NCI-H1694 (cell line): Measurements from ENCODE around the gene NRXN3.

Experiments
- DNase-seq: peaks from one replicate; lab custom pipeline; 2025; lab: John Stamatoyannopoulos, UW

Gene NRXN3

GRCh38 chr14:78173346-78174035, 3.3 kb downstream of the NRXN3 start:
- no peak for DNase-seq

GRCh38 chr14:78175412-78175811, 5.2 kb downstream of the NRXN3 start:
- DNase-seq = no peak

- no peak for DNase-seq
Measured at GRCh38 chr14:78178071-78178470, 7.9 kb downstream of the NRXN3 start.

- DNase-seq = no peak
Measured at GRCh38 chr14:78178971-78179370, 8.8 kb downstream of the NRXN3 start.

GRCh38 chr14:78181270-78181669, 11.1 kb downstream of the NRXN3 start:
- no peak for DNase-seq

DNA sequence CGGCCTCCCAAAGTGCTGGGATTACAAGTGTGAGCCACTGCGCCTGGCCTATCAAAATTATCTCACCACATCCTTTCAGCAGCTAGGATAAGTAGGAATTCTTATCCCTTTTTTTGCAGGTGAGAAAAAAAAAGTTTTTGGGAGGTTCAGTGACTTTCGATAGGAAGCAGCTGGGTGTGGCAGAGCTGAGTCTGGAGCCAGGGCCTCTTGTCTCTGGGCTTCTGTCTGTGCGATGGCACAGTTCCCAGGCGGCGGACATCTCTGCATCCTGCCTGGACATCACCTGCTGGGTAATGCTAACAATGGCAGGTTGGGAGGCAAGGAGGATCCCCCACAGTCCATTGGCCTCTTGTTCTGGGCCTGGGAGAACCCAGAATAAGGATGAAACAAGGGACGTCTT, 12.5 kb downstream of the NRXN3 start:
- no peak for DNase-seq

DNA sequence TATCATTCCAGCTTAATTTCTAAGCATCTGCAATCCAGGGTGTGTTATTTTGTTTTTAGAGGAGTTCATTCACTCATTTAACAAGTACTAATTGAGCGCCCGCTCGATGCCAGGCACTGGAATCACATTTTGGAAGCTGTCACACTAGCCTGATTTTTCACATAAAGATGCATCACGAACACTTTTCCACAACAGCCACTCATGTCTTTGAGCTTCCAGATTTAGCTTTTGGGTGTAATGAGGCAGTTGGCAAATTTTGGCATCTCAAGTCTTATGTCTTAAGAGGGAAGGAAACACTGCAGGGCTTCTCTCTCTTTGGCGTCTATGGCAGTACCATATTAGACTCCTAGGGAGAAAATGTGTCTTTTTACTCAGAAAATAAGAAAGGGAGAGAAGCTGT, 14.0 kb downstream of the NRXN3 start:
- no peak for DNase-seq

GRCh38 chr14:78186277-78186676, 16.1 kb downstream of the NRXN3 start:
- DNase-seq = no peak

GRCh38 chr14:78188882-78189281, 18.7 kb downstream of the NRXN3 start:
- DNase-seq = no peak

- DNase-seq = no peak
Measured at GRCh38 chr14:78195431-78195830, 25.3 kb downstream of the NRXN3 start.

DNA sequence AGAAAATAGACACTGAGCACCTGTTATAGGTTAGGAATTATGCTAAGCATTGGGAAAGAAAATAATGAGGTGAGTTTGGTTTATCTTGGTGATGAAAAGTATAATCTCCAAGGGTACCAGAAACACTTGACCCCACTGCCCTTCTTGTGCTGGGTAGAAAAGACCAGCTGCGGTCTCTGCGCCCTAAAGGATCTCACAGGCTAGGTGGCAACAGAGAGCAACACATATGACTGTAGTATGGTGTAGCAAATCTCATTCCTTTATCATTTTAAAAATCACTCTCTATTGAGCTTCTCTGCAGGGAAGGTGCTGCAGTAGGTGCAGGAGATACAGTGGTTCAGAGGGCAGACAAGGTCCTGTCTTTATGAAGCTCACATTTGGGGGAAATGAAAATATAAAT, 26.1 kb downstream of the NRXN3 start:
- no peak for DNase-seq

DNA sequence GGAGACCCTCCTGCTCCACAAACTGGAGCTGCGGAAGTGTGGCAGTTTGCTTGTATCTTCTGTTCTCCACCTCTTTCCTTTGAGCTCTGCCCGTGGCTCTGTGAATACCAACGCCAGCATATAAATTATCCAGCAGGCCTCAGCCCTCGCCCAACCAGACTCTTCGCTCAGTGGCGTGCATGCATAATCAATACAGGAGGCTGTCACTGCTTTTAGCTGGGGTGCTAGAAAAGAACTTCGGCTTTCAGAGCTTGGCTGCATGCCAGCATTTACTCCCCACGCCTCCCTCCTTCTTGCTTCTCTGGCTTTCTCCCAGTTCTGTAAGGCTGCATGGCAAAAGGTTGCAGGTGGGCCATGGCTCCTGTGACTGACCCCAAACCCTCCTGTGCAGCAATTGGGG, 26.9 kb downstream of the NRXN3 start:
- DNase-seq = no peak

- no peak for DNase-seq
Measured at GRCh38 chr14:78202163-78202562, 32.0 kb downstream of the NRXN3 start.

DNA sequence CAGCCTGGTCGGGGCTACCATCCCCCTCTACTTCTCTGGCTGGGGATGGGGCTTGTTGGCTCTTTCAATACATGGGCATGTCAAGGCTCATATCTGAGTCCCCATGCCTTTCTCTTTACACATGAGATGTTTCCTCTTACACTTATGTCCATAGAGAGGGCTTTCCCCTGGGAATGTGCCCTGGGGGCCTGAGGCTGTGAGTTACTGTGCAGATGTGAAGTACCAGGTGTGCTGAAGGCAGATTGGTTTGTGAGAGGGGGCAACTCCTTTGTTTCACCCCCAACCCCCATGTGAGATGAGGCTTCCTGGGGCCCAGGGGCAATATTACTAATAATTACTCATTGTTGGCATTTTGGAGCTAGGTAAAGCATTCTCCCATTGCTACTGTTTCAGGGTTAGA, 32.8 kb downstream of the NRXN3 start:
- DNase-seq = peak; percentile 27

GRCh38 chr14:78207414-78207813, 37.2 kb downstream of the NRXN3 start:
- no peak for DNase-seq

DNA sequence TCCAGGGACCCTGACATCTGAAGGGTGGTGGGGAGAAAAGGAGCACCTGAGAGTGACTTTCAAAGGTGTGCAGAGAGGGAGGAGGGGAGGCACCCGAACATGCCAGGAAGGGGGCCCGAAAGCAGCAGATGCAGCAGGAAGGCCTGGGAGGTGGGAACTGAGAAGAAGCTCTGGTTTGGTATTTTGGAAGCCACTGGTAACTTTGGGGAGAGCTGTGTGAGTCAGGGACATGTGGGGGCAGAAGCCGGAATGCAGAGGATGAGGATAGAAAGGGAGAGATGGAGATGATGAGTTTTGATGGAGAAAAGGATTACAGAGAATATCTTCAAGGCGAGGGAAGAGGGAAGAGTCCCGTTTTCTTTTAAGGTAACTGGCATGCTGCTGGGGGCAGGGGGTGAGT, 50.1 kb downstream of the NRXN3 start:
- DNase-seq = no peak

GRCh38 chr14:78222746-78223145, 52.6 kb downstream of the NRXN3 start:
- DNase-seq = no peak

DNA sequence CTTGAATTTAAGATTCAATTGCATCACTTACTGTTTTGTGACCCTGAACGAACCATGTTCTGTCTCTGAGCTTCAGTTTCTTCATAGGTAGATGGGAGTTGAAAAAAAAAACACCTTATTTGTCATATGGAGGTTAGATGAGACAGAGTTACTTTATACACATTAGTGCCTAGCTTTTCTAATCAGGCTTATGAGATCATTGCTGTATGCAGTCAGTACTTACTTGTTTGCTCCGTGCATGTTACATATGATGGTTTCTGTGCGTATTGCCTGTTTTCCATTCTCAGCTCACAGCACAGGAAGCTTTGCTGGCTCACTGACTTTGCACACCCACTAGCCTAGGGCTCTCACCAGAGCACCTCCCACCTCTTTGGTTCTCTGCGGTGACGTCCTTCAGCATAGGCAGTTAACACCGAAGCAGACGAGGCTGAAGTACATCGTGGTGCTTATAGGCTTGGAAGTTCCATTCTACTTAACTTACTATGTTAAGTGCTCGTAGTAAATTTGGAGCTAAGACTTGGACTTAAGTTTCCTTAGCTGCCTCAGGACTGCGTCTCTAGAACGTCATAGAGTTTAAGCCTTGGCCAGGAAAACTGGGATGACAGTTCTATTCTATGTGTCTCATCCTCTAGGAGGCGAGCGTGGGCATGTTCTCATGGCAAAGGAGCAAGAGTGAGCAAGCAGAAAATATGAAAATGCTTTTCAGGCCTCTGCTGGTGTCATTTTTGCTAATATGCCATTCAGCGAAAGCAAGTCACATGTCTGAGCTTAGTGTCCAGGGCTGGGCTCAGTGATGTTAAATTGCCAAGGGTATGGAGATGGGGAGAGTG, 57.3 kb downstream of the NRXN3 start:
- DNase-seq = peak; percentile 56

GRCh38 chr14:78228702-78229327, 58.6 kb downstream of the NRXN3 start:
- no peak for DNase-seq

DNA sequence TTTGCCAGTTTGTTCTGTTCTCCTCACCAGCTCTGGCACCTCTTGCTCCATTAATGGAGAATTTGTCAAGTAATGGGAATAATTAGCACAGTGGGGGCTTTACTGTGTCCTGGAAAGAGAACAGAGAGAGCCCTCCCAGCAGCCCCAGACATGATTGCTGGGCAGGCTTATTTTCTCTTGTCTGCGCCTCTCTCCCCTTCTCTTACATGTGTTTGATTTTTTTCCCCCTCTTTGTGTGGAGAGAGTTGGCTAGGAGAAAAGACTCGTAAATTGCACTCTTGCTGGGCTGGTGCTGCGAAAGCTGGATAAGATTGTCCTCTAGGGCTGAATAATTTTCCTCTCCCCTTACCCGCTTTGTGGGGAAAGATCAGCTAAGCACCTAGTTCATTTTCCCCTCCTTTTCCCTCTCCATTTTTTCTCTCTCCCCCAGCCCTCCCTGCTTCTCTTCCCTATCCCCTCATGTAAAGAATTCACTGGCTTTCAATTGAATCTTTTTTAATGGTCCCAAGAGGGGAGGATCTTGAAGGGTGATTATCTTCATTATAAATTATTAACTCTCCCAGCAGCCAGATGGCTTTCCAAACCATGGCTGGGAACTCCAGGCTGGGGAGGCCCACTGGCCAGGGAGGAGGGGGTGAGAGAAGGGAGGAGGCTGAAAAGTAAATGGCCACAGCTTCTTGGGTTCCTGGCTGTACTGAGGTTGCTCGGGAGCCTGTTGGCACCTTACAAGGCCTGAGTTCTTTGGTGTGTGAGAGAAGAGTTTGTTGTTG, 62.2 kb downstream of the NRXN3 start:
- peak; percentile 47 for DNase-seq

DNA sequence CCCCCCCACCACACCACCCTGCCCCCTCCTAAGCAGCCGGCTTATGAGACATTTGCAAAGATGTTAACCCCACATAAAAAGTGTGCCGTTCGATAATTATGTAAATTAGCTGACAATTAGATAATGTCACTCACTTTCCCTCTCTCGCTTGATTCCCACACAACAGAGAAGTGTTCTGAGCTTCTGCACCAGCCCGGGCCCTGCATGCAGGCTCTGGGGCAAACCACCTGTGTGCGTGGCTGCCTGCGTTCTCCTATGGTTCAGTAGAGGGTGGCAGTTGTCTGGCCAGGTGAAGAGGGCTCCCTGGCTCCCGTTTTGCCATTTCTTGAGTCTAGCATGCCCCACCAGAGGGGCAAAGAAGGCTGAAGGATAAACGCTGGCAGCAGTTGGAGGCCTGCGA, 68.0 kb downstream of the NRXN3 start:
- no peak for DNase-seq

DNA sequence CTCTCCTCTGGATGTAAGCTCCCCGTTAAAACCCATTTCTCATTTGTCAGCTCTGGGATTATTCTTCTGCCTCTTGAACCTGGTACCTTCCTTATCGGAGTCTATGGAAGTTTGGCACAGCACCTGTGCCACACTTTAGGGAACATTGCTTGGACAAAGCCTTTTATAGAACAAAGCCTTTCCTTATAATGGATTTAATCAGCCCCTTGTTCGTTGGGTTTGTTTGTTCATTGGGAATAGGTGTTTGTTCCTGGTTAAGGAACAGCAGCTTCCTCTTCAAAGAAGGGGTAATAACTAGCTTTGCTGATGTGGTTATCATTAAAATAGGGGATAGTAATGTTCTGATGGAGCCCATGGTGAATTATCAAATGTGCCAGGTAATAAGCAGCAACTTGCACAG, 70.4 kb downstream of the NRXN3 start:
- no peak for DNase-seq
